Liver (tissue), 3 donors: ENCODE data around the gene BICDL1.

Experiments
- ATF3 ChIP-seq: IDR thresholded peaks from 2 replicates; pipeline ENCODE4 v1.6.1; 2016; ENCODE audit warnings: antibody characterized with exemption
- CTCF ChIP-seq: fragments of 150-350 bp; IDR thresholded peaks from 2 replicates; pipeline ENCODE4 v1.5.1; 2017; ENCODE audit warnings: improper control_type of control experiment, low read depth, low read length; ENCODE audit not compliant: missing input control
- HNF4A ChIP-seq, 2 donors: conservative IDR thresholded peaks; 2 replicates each; pipeline ENCODE4 v1.6.1; 2016; ENCODE audit warnings: antibody characterized with exemption in 2 of 2, mild to moderate bottlenecking in 2 of 2
- JUND ChIP-seq, 2 donors: IDR thresholded peaks; 2 replicates each; pipeline ENCODE4 v1.6.1; 2016; ENCODE audit warnings: antibody characterized with exemption in 2 of 2
- MAX ChIP-seq: IDR thresholded peaks from 2 replicates; pipeline ENCODE4 v1.6.1; 2016; ENCODE audit warnings: antibody characterized with exemption
- RAD21 ChIP-seq, 2 donors: IDR thresholded peaks; 2 replicates each; pipeline ENCODE4 v1.6.1; 2016; ENCODE audit warnings: antibody characterized with exemption in 2 of 2, mild to moderate bottlenecking in 2 of 2
- REST ChIP-seq: IDR thresholded peaks from 2 replicates; pipeline ENCODE4 v1.6.1; 2016; ENCODE audit warnings: antibody characterized with exemption, mild to moderate bottlenecking
- RXRA ChIP-seq, 2 donors: IDR thresholded peaks; 2 replicates each; pipeline ENCODE4 v1.6.1; 2017 to 2018; ENCODE audit warnings: antibody characterized with exemption in 2 of 2, mild to moderate bottlenecking in 1 of 2
- SP1 ChIP-seq: IDR thresholded peaks from 2 replicates; pipeline ENCODE4 v1.6.1; 2018; ENCODE audit warnings: antibody characterized with exemption, mild to moderate bottlenecking
- TAF1 ChIP-seq: conservative IDR thresholded peaks from 2 replicates; pipeline ENCODE4 v1.6.1; 2016; ENCODE audit warnings: antibody characterized with exemption, mild to moderate bottlenecking
- ZBTB33 ChIP-seq: IDR thresholded peaks from 2 replicates; pipeline ENCODE4 v1.6.1; 2016; ENCODE audit warnings: antibody characterized with exemption
- donor health status: healthy.
- donor health status: healthy.

GRCh38 chr12:119980242-119980641 is 8.8 kb upstream of the BICDL1 start:
- TF ChIP-seq CTCF (no peak), REST (no peak), JUND (IDR thresholded peaks at IDR 0.05) (no peak), SP1 (no peak), RAD21 (IDR thresholded peaks at IDR 0.05) (no peak), TAF1 (no peak), MAX (no peak), ATF3 (no peak), RXRA (IDR thresholded peaks at IDR 0.05) (no peak), HNF4A (conservative IDR thresholded peaks at IDR 0.05) (no peak), ZBTB33 (no peak)
